ENCODE data around the gene C2CD4C.

C2CD4C gene

DNA sequence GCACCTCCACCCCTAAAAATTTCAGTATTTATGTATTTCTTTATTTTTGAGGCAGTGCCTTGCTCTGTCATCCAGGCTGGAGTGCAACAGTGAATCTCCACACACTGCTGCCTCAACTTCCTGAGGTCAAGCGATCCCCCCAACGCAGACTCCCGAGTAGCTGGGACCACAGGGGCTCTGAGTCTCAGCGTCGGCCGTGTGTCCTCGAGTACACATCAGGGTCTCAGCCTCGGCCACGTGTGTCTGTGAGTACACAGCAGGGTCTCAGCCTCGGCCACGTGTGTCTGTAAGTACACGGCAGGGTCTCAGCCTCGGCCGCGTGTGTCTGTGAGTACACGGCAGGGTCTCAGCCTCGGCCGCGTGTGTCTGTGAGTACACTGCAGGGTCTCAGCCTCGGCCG, 21.2 kb downstream of the C2CD4C start:
- no peak for TF ChIP-seq CTCF (IDR thresholded peaks at IDR 0.05)

DNA sequence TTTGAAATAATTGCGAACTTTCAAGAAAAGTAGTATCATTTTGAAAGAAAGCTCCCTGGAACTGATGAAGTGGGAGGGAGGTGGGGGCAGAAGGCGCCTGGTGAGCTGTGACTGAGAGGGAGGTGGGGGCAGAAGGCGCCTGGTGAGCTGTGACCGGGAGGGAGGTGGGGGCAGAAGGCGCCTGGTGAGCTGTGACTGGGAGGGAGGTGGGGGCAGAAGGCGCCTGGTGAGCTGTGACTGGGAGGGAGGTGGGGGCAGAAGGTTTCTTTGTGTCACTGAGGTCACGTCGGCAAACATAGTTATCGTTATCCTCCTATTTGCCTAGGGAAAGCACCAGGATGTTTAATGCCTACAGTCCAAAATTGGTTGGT, 24.2 kb downstream of the C2CD4C start:
- TF ChIP-seq CTCF (IDR thresholded peaks at IDR 0.05), result no peak

GRCh38 chr19:383922-384798, 24.8 kb downstream of the C2CD4C start:
- no peak for TF ChIP-seq CTCF (IDR thresholded peaks at IDR 0.05)

DNA sequence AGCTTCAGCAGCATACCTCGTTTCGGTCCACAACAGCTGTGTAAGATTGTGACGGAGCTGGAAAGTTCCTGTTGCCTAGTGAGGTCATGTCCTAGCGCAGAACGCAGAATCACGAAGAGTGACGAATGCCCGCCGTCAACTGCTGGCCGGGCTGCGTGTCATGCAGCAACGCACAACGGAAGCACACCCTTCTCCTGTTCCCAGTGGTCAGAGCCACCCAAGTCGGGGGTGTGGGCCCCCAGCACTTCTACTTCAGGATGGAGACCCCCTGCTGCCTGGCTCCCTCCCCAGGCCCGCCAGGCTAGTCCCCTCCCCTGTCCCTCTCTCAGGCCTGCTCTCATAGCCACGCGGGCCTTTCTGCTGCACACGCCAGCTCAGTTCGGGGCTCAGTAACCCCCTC, 25.9 kb downstream of the C2CD4C start:
- no peak for TF ChIP-seq CTCF (IDR thresholded peaks at IDR 0.05)

GRCh38 chr19:379796-380195, 29.2 kb downstream of the C2CD4C start:
- TF ChIP-seq CTCF (IDR thresholded peaks at IDR 0.05), result no peak

DNA sequence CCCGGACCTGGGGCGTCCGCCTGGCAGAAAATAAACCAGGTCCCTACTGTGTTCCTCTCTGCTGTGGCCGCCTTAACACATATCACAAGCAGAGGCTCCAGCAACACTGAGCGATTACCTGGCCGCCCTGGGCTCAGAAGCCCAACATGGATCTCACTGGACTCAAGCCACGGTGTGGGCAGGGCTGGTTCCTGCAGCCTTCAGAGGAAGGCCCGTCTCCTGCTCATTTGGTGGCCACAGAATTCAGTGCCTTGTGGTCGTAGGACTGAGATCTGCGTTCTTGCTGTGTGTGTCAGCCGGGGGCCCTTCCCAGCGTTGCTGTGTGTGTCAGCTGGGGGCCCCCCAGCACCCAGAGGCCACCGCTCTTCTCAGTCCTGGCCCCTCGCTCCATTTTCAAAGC, 30.2 kb downstream of the C2CD4C start:
- TF ChIP-seq CTCF (IDR thresholded peaks at IDR 0.05), result no peak

DNA sequence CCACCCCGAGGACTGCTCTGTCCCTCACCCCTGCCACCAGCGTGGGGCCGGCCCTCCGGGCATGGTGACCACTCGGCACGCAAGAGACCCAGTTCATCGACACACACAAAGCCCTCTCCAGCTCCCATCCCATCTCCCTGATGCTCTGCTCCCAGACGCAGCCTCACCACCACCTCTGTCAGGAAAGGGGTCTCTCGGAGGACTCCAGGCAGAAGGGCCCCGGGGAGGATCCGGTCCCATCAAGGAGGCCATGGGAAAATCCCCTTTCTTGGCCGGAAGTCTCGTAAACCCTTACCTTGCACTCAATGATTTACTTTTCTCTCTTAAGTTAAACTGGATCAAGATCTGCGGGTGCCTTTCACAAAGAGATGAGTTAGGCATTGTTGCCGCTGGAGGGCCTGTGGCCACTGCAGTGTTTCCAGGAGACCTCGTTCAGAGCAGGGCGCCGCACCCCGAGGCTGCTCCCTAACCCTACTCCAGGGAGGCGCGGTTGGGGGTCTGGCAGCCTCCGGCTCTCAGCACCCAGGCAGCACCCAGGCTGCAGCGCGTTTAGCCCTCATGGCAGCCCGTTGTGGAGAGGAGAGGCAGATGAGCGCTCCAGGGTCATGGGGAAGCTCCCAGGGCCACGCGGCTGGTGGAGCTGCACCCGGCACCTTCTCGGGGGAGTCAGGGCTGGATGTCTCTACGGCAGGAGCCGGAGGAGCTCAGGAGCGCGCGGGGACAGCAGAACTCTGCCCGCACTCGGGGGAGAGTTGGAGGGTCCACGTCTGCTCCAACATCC, 31.0 kb downstream of the C2CD4C start:
- no peak for TF ChIP-seq CTCF (IDR thresholded peaks at IDR 0.05)
